Measurements from ENCODE around the gene UHRF2. TPM values are rescaled to one million over a fixed set of nuclear protein-coding genes. Genes with fewer than 3 reads are reported as not detected.

Gene UHRF2
- total RNA-seq, 1 experiment from 2014 or later = 40.6 TPM

DNA sequence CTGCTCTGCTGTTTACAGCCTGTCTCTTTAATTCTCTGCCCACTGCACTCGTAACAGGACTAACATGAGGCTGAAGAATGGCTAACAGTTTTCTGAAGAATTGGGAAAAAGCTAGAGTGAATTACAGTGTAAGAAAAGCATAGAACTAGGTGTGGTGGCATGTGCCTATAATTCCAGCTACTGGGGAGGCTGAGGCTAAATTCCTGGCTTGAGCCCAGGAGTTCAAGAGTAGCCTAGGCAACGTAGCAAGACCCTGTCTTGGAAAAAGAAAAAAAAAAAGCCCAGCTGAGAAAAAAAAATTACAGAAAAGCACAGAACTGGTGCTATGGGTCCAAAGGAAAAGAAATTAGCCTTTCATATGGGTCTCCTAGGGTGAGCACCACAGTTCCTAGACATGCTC, 13.9 kb upstream of the UHRF2 start:
- ChIA-PET RAD21 (ENCODE audit: low non-redundant PET in 1 of 2, low total read pairs in 2 of 2, uncharacterized antibody in 2 of 2, unreplicated experiment in 2 of 2) (no interaction called here), CTCF (interaction anchor here (0.6 kb wide), 1 partner anchor 44 kb away, joined by 3 read pairs; no protein-coding TSS in a partner anchor), POLR2A (no interaction called here)
- no peak overlapping the region for H3K4me2 ChIP-seq (ENCODE audit: low read length)
- no peaks in the 10 kb centered on the region for H3K36me3 ChIP-seq (ENCODE audit: control insufficient read depth in 1 of 2, insufficient read depth in 2 of 2, low read length in 2 of 2)
- no TSS peak for BruUV-seq (replicated peaks)
- H3K9me2 ChIP-seq (ENCODE audit: insufficient read depth) = no peaks in the 10 kb centered on the region
- H3K4me3 ChIP-seq (replicated peaks in 1 of 2; ENCODE audit: low read depth in 1 of 2, low read length in 2 of 2) = no peak overlapping the region
- intact Hi-C loops (cut with micrococcal nuclease) = no loop called here
- ATAC-seq (no peak), DNase-seq (ENCODE audit: low read depth, low spot score) (no peak)
- no peaks in the 10 kb centered on the region for H3K79me2 ChIP-seq (ENCODE audit: insufficient read depth, low read length)
- H3K9ac ChIP-seq (ENCODE audit: low read length) = no peak overlapping the region
- H3K27ac ChIP-seq (ENCODE audit: low read depth, low read length) = no peak overlapping the region
- no peaks in the 10 kb centered on the region for H3K9me3 ChIP-seq (ENCODE audit: control insufficient read depth in 1 of 2, insufficient read depth in 1 of 2, low read depth in 1 of 2, low read length in 2 of 2)
- no peak for TF ChIP-seq ZNF274 (IDR thresholded peaks at IDR 0.05; ENCODE audit: low read depth, low read length)
- no peak for TF ChIP-seq CBX3 (IDR thresholded peaks at IDR 0.05; ENCODE audit: low read depth)
- TF ChIP-seq, protein P1, sequence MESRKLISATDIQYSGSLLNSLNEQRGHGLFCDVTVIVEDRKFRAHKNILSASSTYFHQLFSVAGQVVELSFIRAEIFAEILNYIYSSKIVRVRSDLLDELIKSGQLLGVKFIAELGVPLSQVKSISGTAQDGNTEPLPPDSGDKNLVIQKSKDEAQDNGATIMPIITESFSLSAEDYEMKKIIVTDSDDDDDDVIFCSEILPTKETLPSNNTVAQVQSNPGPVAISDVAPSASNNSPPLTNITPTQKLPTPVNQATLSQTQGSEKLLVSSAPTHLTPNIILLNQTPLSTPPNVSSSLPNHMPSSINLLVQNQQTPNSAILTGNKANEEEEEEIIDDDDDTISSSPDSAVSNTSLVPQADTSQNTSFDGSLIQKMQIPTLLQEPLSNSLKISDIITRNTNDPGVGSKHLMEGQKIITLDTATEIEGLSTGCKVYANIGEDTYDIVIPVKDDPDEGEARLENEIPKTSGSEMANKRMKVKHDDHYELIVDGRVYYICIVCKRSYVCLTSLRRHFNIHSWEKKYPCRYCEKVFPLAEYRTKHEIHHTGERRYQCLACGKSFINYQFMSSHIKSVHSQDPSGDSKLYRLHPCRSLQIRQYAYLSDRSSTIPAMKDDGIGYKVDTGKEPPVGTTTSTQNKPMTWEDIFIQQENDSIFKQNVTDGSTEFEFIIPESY (IDR thresholded peaks at IDR 0.05; ENCODE audit: extremely low read depth, insufficient replicate concordance, low read length) = no peak
- no peak for TF ChIP-seq YY1 (IDR thresholded peaks at IDR 0.05; ENCODE audit: extremely low read depth, insufficient replicate concordance, low read depth, low read length)
- TF ChIP-seq, protein P2, sequence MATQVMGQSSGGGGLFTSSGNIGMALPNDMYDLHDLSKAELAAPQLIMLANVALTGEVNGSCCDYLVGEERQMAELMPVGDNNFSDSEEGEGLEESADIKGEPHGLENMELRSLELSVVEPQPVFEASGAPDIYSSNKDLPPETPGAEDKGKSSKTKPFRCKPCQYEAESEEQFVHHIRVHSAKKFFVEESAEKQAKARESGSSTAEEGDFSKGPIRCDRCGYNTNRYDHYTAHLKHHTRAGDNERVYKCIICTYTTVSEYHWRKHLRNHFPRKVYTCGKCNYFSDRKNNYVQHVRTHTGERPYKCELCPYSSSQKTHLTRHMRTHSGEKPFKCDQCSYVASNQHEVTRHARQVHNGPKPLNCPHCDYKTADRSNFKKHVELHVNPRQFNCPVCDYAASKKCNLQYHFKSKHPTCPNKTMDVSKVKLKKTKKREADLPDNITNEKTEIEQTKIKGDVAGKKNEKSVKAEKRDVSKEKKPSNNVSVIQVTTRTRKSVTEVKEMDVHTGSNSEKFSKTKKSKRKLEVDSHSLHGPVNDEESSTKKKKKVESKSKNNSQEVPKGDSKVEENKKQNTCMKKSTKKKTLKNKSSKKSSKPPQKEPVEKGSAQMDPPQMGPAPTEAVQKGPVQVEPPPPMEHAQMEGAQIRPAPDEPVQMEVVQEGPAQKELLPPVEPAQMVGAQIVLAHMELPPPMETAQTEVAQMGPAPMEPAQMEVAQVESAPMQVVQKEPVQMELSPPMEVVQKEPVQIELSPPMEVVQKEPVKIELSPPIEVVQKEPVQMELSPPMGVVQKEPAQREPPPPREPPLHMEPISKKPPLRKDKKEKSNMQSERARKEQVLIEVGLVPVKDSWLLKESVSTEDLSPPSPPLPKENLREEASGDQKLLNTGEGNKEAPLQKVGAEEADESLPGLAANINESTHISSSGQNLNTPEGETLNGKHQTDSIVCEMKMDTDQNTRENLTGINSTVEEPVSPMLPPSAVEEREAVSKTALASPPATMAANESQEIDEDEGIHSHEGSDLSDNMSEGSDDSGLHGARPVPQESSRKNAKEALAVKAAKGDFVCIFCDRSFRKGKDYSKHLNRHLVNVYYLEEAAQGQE (IDR thresholded peaks at IDR 0.05; ENCODE audit: low read depth) = no peak
- TF ChIP-seq, protein P3, sequence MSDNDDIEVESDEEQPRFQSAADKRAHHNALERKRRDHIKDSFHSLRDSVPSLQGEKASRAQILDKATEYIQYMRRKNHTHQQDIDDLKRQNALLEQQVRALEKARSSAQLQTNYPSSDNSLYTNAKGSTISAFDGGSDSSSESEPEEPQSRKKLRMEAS (IDR thresholded peaks at IDR 0.05) = no peak
- TF ChIP-seq ZFX (IDR thresholded peaks at IDR 0.05) = no peak
- no peak for TF ChIP-seq POLR2AphosphoS5 (IDR thresholded peaks at IDR 0.05; ENCODE audit: low read depth, low read length)
- TF ChIP-seq SIN3A (IDR thresholded peaks at IDR 0.05; ENCODE audit: low read depth) = no peak
- TF ChIP-seq, protein P4, sequence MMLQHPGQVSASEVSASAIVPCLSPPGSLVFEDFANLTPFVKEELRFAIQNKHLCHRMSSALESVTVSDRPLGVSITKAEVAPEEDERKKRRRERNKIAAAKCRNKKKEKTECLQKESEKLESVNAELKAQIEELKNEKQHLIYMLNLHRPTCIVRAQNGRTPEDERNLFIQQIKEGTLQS (IDR thresholded peaks at IDR 0.05) = no peak
- no peak for TF ChIP-seq RAD21 (IDR thresholded peaks at IDR 0.05; ENCODE audit: low read depth)
- TF ChIP-seq CEBPB (IDR thresholded peaks at IDR 0.05; ENCODE audit: low read depth) = no peak
- no peak for TF ChIP-seq EGR1 (IDR thresholded peaks at IDR 0.05; ENCODE audit: low read depth)
- no peaks in the 10 kb centered on the region for H3K4me1 ChIP-seq (ENCODE audit: control insufficient read depth in 1 of 2, insufficient read depth in 2 of 2, low read length in 2 of 2)
- no peaks in the 10 kb centered on the region for H4K20me1 ChIP-seq (ENCODE audit: insufficient read depth)
- no peaks in the 10 kb centered on the region for H3K27me3 ChIP-seq (ENCODE audit: insufficient read depth, low read length)
- no peak overlapping the region for H2AFZ ChIP-seq (ENCODE audit: low read depth, low read length, poor library complexity, severe bottlenecking)
